Hypothalamus (tissue), 51 donors: ENCODE results near the gene UGT1A10.
"Not testable (repeated sequence)": the region's sequence is repeated elsewhere in the genome, so short reads cannot be mapped to it uniquely, and the experiment has no call there.

Source experiments
- DNase-seq, 51 donors: peaks; one replicate each; lab custom pipeline; 2025; lab: John Stamatoyannopoulos, UW

UGT1A10 gene

GRCh38 chr2:233655043-233655442 lies 18.8 kb downstream of the UGT1A10 start:
- DNase-seq: no peak

- not testable (repeated sequence) for DNase-seq
Measured at GRCh38 chr2:233655943-233656342, 19.7 kb downstream of the UGT1A10 start.

- no peak for DNase-seq
Measured at GRCh38 chr2:233656443-233656842, 20.2 kb downstream of the UGT1A10 start.

GRCh38 chr2:233658610-233659009 lies 22.4 kb downstream of the UGT1A10 start:
- DNase-seq: no peak

GRCh38 chr2:233663911-233664310 lies 27.7 kb downstream of the UGT1A10 start:
- DNase-seq: no peak

- DNase-seq: no peak
Measured at GRCh38 chr2:233668605-233669260, 32.5 kb downstream of the UGT1A10 start.

GRCh38 chr2:233671290-233672161 lies 35.3 kb downstream of the UGT1A10 start, which contains the start of gene UGT1A9:
Gene UGT1A9 (plus strand): TSS chr2:233671898. CDS start chr2:233671935, 37 bp downstream.
- no peak for DNase-seq

- DNase-seq: no peak
Measured at GRCh38 chr2:233672886-233673285, 36.6 kb downstream of the UGT1A10 start.

- DNase-seq: no peak
Measured at GRCh38 chr2:233673896-233674295, 37.6 kb downstream of the UGT1A10 start.

GRCh38 chr2:233674314-233674713 lies 38.1 kb downstream of the UGT1A10 start:
- DNase-seq: no peak

GRCh38 chr2:233674995-233675394 lies 38.7 kb downstream of the UGT1A10 start:
- DNase-seq: no peak

GRCh38 chr2:233676046-233676445 lies 39.8 kb downstream of the UGT1A10 start:
- no peak for DNase-seq

GRCh38 chr2:233679196-233679595 lies 42.9 kb downstream of the UGT1A10 start:
- DNase-seq: no peak

GRCh38 chr2:233680361-233681045 lies 44.3 kb downstream of the UGT1A10 start:
- DNase-seq: no peak

GRCh38 chr2:233681521-233682099 lies 45.4 kb downstream of the UGT1A10 start, which contains the start of gene UGT1A7:
Gene UGT1A7 (plus strand): TSS chr2:233681901. CDS start chr2:233681938, 37 bp downstream.
- DNase-seq: no peak

GRCh38 chr2:233684640-233685039 lies 48.4 kb downstream of the UGT1A10 start:
- no peak for DNase-seq

- no peak for DNase-seq
Measured at GRCh38 chr2:233686928-233687327, 50.7 kb downstream of the UGT1A10 start.

GRCh38 chr2:233688341-233688740 lies 52.1 kb downstream of the UGT1A10 start:
- DNase-seq: no peak

- no peak for DNase-seq
Measured at GRCh38 chr2:233689031-233689430, 52.8 kb downstream of the UGT1A10 start.

GRCh38 chr2:233689501-233689900 lies 53.3 kb downstream of the UGT1A10 start:
- DNase-seq: no peak

GRCh38 chr2:233690444-233690843 lies 54.2 kb downstream of the UGT1A10 start:
- no peak for DNase-seq
